ENCODE measurements around the gene RPL36.
A peak's percentile ranks its signal among the peaks of the same experiment; 100 is the strongest.

Gene RPL36

DNA sequence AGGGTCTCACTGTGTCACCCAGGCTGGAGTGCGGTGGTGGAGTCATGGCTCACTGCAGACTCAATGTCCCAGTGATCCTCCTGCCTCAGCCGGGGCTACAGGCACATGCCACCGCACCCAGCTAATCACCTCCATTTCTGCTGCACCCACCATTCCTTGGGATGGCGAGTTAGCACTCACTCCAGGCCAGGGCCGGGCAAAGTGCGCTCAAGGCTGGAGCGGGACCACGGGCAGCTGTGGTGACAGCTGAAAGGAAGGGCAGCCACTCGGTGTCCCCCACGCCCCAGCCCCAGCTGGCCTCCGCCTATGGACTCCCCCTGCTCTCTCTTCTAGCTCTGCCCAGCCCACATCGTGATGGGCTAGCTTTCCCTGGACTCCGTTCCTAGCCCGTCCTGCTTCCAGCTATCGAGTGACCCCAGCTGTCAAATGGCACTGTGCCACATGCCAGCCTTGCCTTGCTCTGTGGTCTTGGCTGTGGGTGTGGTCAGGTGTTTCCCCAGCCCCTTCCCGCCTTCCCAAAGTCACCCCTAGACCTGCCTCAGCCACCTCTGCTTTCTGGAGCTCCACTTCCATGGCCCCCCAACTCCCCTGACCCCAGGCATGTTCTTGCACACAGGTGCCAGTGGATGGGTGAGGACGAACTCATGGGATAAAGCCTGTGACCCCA, 13.9 kb upstream of the RPL36 start:
- Histone ChIP-seq H3K9ac (ENCODE audit: low read depth, low read length) (no peak overlapping the region), H3K36me3 (ENCODE audit: insufficient read depth, low read depth, low read length) (peaks cover 12% of the 10 kb centered on the region; the same call in 1 of the 2 replicates), H3K4me1 (ENCODE audit: insufficient read depth, low read length) (no peaks in the 10 kb centered on the region), H3K27ac (ENCODE audit: low read length) (no peak overlapping the region), H3K27me3 (ENCODE audit: insufficient read depth, low read length) (no peaks in the 10 kb centered on the region), H3K9me3 (ENCODE audit: insufficient read depth, low read depth, low read length) (no peaks in the 10 kb centered on the region), H3K4me3 (ENCODE audit: low read length) (no peak overlapping the region)

DNA sequence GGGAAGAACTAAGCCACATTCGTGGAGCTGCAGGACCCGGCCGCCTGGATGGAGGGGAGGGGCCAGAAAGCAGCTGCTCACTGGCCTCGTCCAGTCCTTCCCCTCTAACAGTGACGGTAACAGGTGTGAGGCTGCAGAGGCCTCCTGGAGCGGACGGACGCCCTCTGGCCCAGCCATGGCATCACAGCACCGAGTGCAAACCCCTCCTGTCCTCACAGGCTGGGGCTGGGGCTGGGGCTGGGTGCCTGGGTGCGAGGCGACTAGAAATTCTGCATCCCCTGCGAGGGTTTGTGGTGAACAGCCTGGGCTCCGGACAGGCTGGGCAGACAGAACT, 13.4 kb upstream of the RPL36 start:
- Histone ChIP-seq H3K4me3 (ENCODE audit: low read length) (no peak overlapping the region), H3K36me3 (ENCODE audit: insufficient read depth, low read depth, low read length) (peaks cover 7% of the 10 kb centered on the region; the same call in 1 of the 2 replicates), H3K4me1 (ENCODE audit: insufficient read depth, low read length) (no peaks in the 10 kb centered on the region)

DNA sequence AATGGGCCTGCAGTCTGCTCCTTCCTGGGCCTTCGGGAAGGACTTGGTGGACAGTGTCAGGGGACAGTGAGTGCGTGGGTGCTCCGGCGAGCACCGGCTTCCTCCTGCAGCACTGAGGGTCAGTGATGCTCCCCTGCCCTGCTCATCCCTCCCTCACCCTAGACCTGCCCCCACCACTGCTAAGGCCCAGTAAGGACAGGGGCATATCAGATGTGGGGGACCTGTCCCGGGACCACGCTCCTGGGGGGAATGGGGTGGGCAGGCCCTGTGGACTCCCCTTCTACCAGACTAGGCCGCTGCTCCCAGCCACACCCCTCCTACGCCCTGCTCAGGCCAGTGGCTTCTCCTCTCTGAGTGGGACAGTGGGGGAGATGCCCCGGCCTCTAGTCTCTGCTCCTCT, 13.0 kb upstream of the RPL36 start:
- Histone ChIP-seq H3K27me3 (ENCODE audit: insufficient read depth, low read length) (no peaks in the 10 kb centered on the region), H3K9ac (ENCODE audit: low read depth, low read length) (no peak overlapping the region), H3K4me3 (ENCODE audit: low read length) (no peak overlapping the region), H3K4me1 (ENCODE audit: insufficient read depth, low read length) (no peaks in the 10 kb centered on the region), H3K27ac (ENCODE audit: low read length) (no peak overlapping the region), H3K9me3 (ENCODE audit: insufficient read depth, low read depth, low read length) (no peaks in the 10 kb centered on the region), H3K36me3 (ENCODE audit: insufficient read depth, low read depth, low read length) (peaks cover 3% of the 10 kb centered on the region; the same call in 1 of the 2 replicates)

More for the DNA sequence above, 13.4 kb upstream of the RPL36 start:
- Histone ChIP-seq H3K9me3 (ENCODE audit: insufficient read depth, low read depth, low read length) (no peaks in the 10 kb centered on the region), H3K27me3 (ENCODE audit: insufficient read depth, low read length) (no peaks in the 10 kb centered on the region), H3K27ac (ENCODE audit: low read length) (no peak overlapping the region), H3K9ac (ENCODE audit: low read depth, low read length) (no peak overlapping the region)

DNA sequence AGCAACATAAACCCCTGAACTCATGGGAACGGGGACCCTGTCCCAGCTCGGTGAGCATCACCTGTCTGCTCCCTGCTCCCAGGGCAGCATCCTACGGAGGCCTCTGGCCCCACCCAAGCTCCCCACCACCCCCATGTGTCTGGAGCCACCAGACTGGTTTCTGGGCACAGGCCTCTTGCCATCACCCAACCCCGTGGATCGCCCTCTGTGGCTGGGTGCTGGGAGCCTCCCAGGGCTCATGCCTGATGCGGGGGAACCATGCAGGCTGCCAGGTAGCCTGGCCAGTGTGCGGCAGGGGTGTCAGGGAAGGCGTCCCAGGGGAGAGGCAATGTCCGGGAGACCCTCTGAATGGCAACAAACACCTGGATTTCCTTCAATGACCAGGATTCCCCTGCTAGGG, 12.5 kb upstream of the RPL36 start:
- Histone ChIP-seq H3K9ac (ENCODE audit: low read depth, low read length) (no peak overlapping the region), H3K4me3 (ENCODE audit: low read length) (no peak overlapping the region), H3K9me3 (ENCODE audit: insufficient read depth, low read depth, low read length) (no peaks in the 10 kb centered on the region), H3K36me3 (ENCODE audit: insufficient read depth, low read depth, low read length) (peaks cover 3% of the 10 kb centered on the region; the same call in 1 of the 2 replicates), H3K27ac (ENCODE audit: low read length) (no peak overlapping the region), H3K4me1 (ENCODE audit: insufficient read depth, low read length) (no peaks in the 10 kb centered on the region), H3K27me3 (ENCODE audit: insufficient read depth, low read length) (no peaks in the 10 kb centered on the region)

DNA sequence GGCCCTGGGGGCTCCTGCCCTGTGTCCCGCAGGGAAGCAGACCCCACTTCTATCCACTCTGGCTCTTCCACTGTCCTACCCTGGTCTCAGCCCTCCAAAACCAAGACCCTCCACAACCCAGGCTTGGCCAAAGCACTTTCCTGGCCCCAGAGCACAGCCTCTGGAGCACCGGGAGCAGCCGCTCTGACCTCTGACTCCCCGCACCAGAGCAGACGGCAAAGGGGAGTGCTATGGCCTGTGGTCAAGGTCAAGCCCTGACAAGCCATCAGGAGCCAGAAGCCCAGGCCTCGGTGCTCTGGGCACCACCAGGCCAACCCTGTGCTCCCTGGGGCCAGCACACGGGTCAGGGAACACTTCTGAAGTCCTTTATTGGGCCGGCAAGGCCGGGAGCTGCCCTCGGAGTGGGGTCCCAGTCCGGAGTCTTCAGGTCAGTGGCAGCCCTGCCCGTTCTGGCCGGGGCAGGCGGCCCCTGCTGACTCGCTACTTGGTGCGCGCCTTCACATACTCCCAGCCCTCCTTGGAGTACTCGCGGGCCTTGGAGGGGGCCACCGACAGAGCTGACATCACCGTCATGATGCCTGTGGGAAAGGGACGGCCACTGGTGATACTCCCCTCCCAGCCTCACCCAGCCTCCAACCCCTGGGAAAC, 11.9 kb upstream of the RPL36 start:
- no peak overlapping the region for H3K9ac ChIP-seq (ENCODE audit: low read depth, low read length)

DNA sequence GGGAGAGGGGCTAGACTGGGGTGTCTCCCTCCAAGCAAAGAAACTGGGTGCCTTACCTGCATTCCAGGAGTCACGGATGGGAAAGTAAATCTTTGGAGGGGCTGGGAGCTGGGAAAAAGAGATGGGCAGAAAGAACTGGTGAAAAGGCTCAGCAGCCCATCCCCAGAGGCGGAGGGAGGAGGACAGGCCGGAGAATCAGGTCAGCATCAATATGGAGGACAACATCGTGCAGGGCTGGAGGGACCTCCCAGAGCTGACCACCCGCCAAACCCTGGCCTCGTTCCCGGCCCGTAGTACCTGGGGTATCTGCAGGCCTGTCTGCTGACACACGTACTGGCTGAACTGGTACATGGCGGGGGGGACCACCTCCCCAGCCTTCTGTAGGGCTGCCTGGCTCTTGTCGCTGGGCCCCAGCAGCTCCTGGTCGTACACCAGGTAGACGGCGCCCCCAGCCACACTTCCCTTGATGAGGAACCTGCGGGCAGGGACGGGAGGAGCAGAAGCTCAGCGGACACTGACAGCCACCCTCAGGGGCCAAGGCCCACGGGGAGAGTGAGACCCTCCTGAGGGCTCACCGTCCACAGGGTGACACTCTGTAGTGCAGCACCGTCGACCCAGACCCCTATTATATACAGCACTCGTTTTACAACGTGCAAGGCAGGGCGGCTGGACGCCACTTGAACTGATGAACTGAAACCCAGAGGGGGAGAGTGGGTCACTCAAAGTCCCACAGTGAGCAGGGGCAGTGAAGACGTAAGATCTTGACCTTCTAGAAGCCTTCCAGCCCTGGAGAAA, 10.6 kb upstream of the RPL36 start:
- Histone ChIP-seq H3K36me3 (ENCODE audit: insufficient read depth, low read depth, low read length) (no peaks in the 10 kb centered on the region), H3K27ac (ENCODE audit: low read length) (peak overlapping the region; percentile 93), H3K27me3 (ENCODE audit: insufficient read depth, low read length) (no peaks in the 10 kb centered on the region), H3K9ac (ENCODE audit: low read depth, low read length) (peak overlapping the region; percentile 85; the same call in 1 of the 2 replicates), H3K4me3 (ENCODE audit: low read length) (peak overlapping the region; percentile 94), H3K9me3 (ENCODE audit: insufficient read depth, low read depth, low read length) (no peaks in the 10 kb centered on the region), H3K4me1 (ENCODE audit: insufficient read depth, low read length) (no peaks in the 10 kb centered on the region)

More for the DNA sequence above, 11.9 kb upstream of the RPL36 start:
- H3K36me3 ChIP-seq (ENCODE audit: insufficient read depth, low read depth, low read length): no peaks in the 10 kb centered on the region
- no peak overlapping the region for H3K4me3 ChIP-seq (ENCODE audit: low read length)
- no peak overlapping the region for H3K27ac ChIP-seq (ENCODE audit: low read length)
- H3K27me3 ChIP-seq (ENCODE audit: insufficient read depth, low read length): no peaks in the 10 kb centered on the region
- H3K4me1 ChIP-seq (ENCODE audit: insufficient read depth, low read length): no peaks in the 10 kb centered on the region
- no peaks in the 10 kb centered on the region for H3K9me3 ChIP-seq (ENCODE audit: insufficient read depth, low read depth, low read length)

DNA sequence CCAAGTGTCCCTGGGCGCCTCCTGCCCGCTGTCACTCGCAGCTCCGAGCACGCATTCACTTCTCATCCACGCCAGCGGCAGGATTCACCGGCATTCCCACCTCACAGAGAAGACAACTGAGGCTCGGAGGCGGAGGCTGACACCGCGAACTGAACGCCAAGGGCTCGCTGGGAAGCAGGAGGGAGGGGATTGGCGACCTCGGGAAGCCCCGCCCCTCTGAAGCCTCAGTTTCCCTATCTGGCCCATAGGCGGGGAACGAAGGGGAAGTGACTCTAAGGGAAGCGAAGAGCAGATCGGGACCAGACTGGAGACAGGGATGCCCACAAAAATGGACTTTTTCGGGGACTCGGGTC, 10.0 kb upstream of the RPL36 start:
- Histone ChIP-seq H3K27ac (ENCODE audit: low read length) (peak overlapping the region; percentile 93), H3K36me3 (ENCODE audit: insufficient read depth, low read depth, low read length) (no peaks in the 10 kb centered on the region), H3K4me1 (ENCODE audit: insufficient read depth, low read length) (no peaks in the 10 kb centered on the region), H3K4me3 (ENCODE audit: low read length) (peak overlapping the region; percentile 94), H3K27me3 (ENCODE audit: insufficient read depth, low read length) (no peaks in the 10 kb centered on the region), H3K9me3 (ENCODE audit: insufficient read depth, low read depth, low read length) (no peaks in the 10 kb centered on the region), H3K9ac (ENCODE audit: low read depth, low read length) (peak overlapping the region; percentile 85)

DNA sequence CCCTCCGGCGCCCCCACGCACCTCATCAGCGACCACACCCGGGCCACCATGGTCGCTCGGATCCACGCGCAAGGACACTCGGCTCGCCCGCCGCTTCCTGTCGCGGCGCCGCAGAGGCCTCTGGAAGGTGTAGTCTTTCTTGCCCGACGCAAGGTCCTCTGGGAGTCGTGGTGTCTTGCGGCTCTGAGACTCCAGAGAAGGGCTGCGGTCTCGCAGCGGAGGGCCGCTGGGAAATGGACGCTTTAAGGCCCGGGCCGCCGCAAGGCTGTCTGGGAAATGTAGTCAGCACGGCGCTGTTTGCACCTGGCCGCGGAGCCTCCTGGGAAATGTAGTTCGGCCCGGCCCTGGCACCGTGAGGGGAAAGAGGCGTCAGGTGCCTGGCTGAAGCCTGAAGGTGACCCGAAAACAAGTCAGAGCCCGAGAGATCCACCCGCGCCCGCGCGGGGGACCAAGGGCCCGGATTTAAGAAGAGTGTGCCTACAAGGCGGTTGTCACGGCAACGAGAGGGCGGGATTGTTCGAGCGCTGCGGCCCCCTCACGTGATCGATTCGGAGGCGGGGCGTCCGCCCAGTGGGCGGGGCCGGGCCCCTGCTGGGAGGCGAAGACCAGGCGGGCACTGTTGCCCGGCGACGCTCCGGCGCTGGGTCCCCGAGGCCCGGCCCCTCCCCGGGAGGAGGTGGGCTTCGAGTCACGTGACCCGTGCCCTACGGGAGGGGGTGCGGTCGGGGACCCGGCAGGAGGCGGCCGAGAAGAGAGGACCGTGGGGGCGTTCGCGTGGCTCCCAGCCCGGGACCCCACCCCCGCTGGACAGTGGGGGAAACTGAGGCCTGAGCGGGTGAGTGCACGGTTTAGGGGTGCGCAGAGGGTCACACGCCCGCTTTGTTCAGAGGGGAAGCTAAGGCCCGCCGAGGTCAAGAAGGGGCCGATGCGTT, 9.4 kb upstream of the RPL36 start, which contains the start of the genes HSD11B1L and MICOS13:
Gene HSD11B1L, plus strand, starts transcription at position 591 of the 932 bp plus-strand sequence. CDS start 3,806 bp downstream, outside the sequence.
Gene MICOS13, minus strand, starts transcription at position 80 of the 932 bp plus-strand sequence. Its CDS starts 30 bp downstream, at position 50.
- Histone ChIP-seq H3K9me3 (ENCODE audit: insufficient read depth, low read depth, low read length) (no peaks in the 10 kb centered on the region), H3K36me3 (ENCODE audit: insufficient read depth, low read depth, low read length) (no peaks in the 10 kb centered on the region), H3K9ac (ENCODE audit: low read depth, low read length) (peak within 1 kb of the TSS; percentile 85), H3K27ac (ENCODE audit: low read length) (peak within 1 kb of the TSS; percentile 93), H3K4me1 (ENCODE audit: insufficient read depth, low read length) (no peaks in the 10 kb centered on the region), H3K27me3 (ENCODE audit: insufficient read depth, low read length) (no peaks in the 10 kb centered on the region), H3K4me3 (ENCODE audit: low read length) (peak within 1 kb of the TSS; percentile 94)

DNA sequence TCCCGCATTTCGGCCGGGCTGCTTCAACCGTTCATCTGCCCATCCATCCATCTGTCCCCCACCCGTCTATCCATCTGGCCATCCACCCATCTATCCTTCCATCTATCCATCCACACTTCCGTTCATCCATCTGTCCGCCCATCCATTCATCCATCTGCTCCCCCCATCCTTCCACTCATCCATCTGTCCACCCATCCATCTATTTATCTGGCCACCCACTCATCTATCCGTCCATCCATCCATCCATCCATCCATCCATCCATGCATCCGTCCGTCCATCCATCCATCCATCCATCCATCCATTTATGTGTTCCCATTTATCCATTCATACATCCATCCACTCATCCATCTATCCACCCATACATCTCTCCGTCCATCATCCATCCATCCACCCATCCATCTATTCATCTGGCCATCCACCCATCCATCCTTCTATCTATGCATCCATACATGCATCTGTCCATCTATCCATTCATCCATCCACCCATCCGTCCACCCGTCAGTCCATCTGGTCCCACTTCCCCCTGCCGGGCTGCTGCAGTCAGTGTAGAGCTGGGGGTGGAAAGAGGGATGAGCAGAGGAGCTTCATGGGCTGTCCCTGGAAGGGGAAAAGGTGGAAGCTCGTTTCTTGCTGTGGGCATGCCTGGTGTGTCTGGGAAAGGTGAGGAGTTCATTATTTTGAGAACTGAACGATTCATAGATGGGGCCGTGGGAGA, 8.5 kb upstream of the RPL36 start:
- Histone ChIP-seq H3K36me3 (ENCODE audit: insufficient read depth, low read depth, low read length) (no peaks in the 10 kb centered on the region), H3K4me3 (ENCODE audit: low read length) (peak overlapping the region; percentile 94), H3K9ac (ENCODE audit: low read depth, low read length) (peak overlapping the region; percentile 62; the same call in 1 of the 2 replicates), H3K27ac (ENCODE audit: low read length) (no peak overlapping the region), H3K27me3 (ENCODE audit: insufficient read depth, low read length) (no peaks in the 10 kb centered on the region), H3K4me1 (ENCODE audit: insufficient read depth, low read length) (no peaks in the 10 kb centered on the region; the same call in 1 of the 2 replicates), H3K9me3 (ENCODE audit: insufficient read depth, low read depth, low read length) (no peaks in the 10 kb centered on the region)

DNA sequence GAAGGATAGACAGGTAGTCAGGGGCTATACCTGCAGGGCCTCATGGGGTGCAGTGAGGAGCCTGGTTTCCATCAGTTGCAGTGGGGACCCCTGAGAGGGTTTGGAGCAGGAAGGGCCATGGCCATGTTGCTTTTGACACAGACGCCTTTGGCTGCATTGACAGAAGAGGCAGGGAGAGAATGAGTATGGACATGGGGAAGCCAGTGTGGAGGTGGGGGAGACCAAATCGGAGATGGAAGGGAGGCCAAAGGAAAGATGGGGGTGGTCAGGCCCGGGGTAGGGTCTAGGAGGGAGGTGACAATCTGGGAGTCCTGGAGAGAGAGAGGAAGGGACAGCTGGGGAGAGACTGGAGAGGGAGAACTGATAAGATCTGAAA, 8.0 kb upstream of the RPL36 start:
- Histone ChIP-seq H3K4me1 (ENCODE audit: insufficient read depth, low read length) (no peaks in the 10 kb centered on the region; the same call in 1 of the 2 replicates), H3K9ac (ENCODE audit: low read depth, low read length) (no peak overlapping the region), H3K27me3 (ENCODE audit: insufficient read depth, low read length) (no peaks in the 10 kb centered on the region), H3K4me3 (ENCODE audit: low read length) (no peak overlapping the region), H3K27ac (ENCODE audit: low read length) (no peak overlapping the region), H3K9me3 (ENCODE audit: insufficient read depth, low read depth, low read length) (no peaks in the 10 kb centered on the region), H3K36me3 (ENCODE audit: insufficient read depth, low read depth, low read length) (no peaks in the 10 kb centered on the region)

All from iPS-20b (cell line).